ENCODE results near the gene SOBP. TPM values are rescaled to one million over a fixed set of nuclear protein-coding genes. Genes with fewer than 3 reads are reported as not detected.

Gene SOBP
- total and polyA plus RNA-seq, 5 donors from 2014 or later: 0.07 to 0.13 TPM; not detected in 3

GRCh38 chr6:107532706-107533105 is 42.8 kb downstream of the SOBP start:
- Mint-ChIP-seq H3K9me3 (no peaks in the 10 kb centered on the region), H3K27me3 (peaks cover 26% of the 10 kb centered on the region), H3K27ac (no peak overlapping the region), H3K4me3 (no peak overlapping the region), H3K36me3 (no peaks in the 10 kb centered on the region), H3K4me1 (no peaks in the 10 kb centered on the region)
- Histone ChIP-seq H3K36me3 (ENCODE audit: control insufficient read depth, insufficient read depth, low read length) (no peaks in the 10 kb centered on the region), H3K27me3 (ENCODE audit: control insufficient read depth, insufficient read depth, low read length) (peaks cover 2% of the 10 kb centered on the region), H3K27ac (ENCODE audit: insufficient read depth, low read length, poor library complexity, severe bottlenecking) (no peak overlapping the region), H3K9me3 (ENCODE audit: control insufficient read depth in 2 of 2, low read length in 2 of 2) (no peaks in the 10 kb centered on the region), H3K4me3 (ENCODE audit: low read depth, low read length) (no peak overlapping the region), H3K4me1 (ENCODE audit: control insufficient read depth, insufficient read depth, low read length, poor library complexity, severe bottlenecking) (no peaks in the 10 kb centered on the region)
- DNase-seq: no peak
- ATAC-seq (ENCODE audit: low read depth in 2 of 2): no peak

- Histone ChIP-seq H3K9me3 (ENCODE audit: control insufficient read depth in 2 of 2, low read length in 2 of 2) (no peaks in the 10 kb centered on the region), H3K27ac (ENCODE audit: insufficient read depth, low read length, poor library complexity, severe bottlenecking) (no peak overlapping the region), H3K4me3 (ENCODE audit: low read depth, low read length) (no peak overlapping the region), H3K4me1 (ENCODE audit: control insufficient read depth, insufficient read depth, low read length, poor library complexity, severe bottlenecking) (no peaks in the 10 kb centered on the region), H3K36me3 (ENCODE audit: control insufficient read depth, insufficient read depth, low read length) (no peaks in the 10 kb centered on the region), H3K27me3 (ENCODE audit: control insufficient read depth, insufficient read depth, low read length) (peaks cover 1% of the 10 kb centered on the region)
- no peaks in the 10 kb centered on the region for H3K36me3 Mint-ChIP-seq
- no peak overlapping the region for H3K4me3 Mint-ChIP-seq
- H3K4me1 Mint-ChIP-seq: no peaks in the 10 kb centered on the region
- ATAC-seq (ENCODE audit: low read depth in 2 of 2): no peak
- H3K9me3 Mint-ChIP-seq: no peaks in the 10 kb centered on the region
- DNase-seq: no peak
- no peak overlapping the region for H3K27ac Mint-ChIP-seq
- peaks cover 18% of the 10 kb centered on the region for H3K27me3 Mint-ChIP-seq
Observed at GRCh38 chr6:107533415-107534059, 43.6 kb downstream of the SOBP start.

GRCh38 chr6:107534571-107535141 is 44.7 kb downstream of the SOBP start:
- no peak overlapping the region for H3K27ac Mint-ChIP-seq
- Histone ChIP-seq H3K27ac (ENCODE audit: insufficient read depth, low read length, poor library complexity, severe bottlenecking) (no peak overlapping the region), H3K27me3 (ENCODE audit: control insufficient read depth, insufficient read depth, low read length) (peaks cover 5% of the 10 kb centered on the region), H3K4me1 (ENCODE audit: control insufficient read depth, insufficient read depth, low read length, poor library complexity, severe bottlenecking) (no peaks in the 10 kb centered on the region), H3K4me3 (ENCODE audit: low read depth, low read length) (no peak overlapping the region), H3K36me3 (ENCODE audit: control insufficient read depth, insufficient read depth, low read length) (no peaks in the 10 kb centered on the region), H3K9me3 (ENCODE audit: control insufficient read depth in 2 of 2, low read length in 2 of 2) (no peaks in the 10 kb centered on the region)
- DNase-seq (no peak), ATAC-seq (ENCODE audit: low read depth in 2 of 2) (no peak)
- H3K9me3 Mint-ChIP-seq: no peaks in the 10 kb centered on the region
- H3K4me3 Mint-ChIP-seq: no peak overlapping the region
- peaks cover 22% of the 10 kb centered on the region for H3K27me3 Mint-ChIP-seq
- no peaks in the 10 kb centered on the region for H3K4me1 Mint-ChIP-seq
- H3K36me3 Mint-ChIP-seq: no peaks in the 10 kb centered on the region

GRCh38 chr6:107535626-107536025 is 45.7 kb downstream of the SOBP start:
- no peak overlapping the region for H3K4me3 Mint-ChIP-seq
- ATAC-seq (ENCODE audit: low read depth in 2 of 2) (no peak), DNase-seq (no peak)
- H3K27ac Mint-ChIP-seq: no peak overlapping the region
- Histone ChIP-seq H3K27ac (ENCODE audit: insufficient read depth, low read length, poor library complexity, severe bottlenecking) (no peak overlapping the region), H3K9me3 (ENCODE audit: control insufficient read depth in 2 of 2, low read length in 2 of 2) (no peaks in the 10 kb centered on the region), H3K36me3 (ENCODE audit: control insufficient read depth, insufficient read depth, low read length) (no peaks in the 10 kb centered on the region), H3K27me3 (ENCODE audit: control insufficient read depth, insufficient read depth, low read length) (peaks cover 11% of the 10 kb centered on the region), H3K4me1 (ENCODE audit: control insufficient read depth, insufficient read depth, low read length, poor library complexity, severe bottlenecking) (no peaks in the 10 kb centered on the region), H3K4me3 (ENCODE audit: low read depth, low read length) (no peak overlapping the region)
- H3K9me3 Mint-ChIP-seq: no peaks in the 10 kb centered on the region
- no peaks in the 10 kb centered on the region for H3K4me1 Mint-ChIP-seq
- no peaks in the 10 kb centered on the region for H3K36me3 Mint-ChIP-seq
- peaks cover 28% of the 10 kb centered on the region for H3K27me3 Mint-ChIP-seq

- Mint-ChIP-seq H3K36me3 (no peaks in the 10 kb centered on the region), H3K27me3 (peaks cover 28% of the 10 kb centered on the region), H3K9me3 (no peaks in the 10 kb centered on the region), H3K27ac (no peak overlapping the region), H3K4me1 (no peaks in the 10 kb centered on the region), H3K4me3 (no peak overlapping the region)
- Histone ChIP-seq H3K4me3 (ENCODE audit: low read depth, low read length) (no peak overlapping the region), H3K4me1 (ENCODE audit: control insufficient read depth, insufficient read depth, low read length, poor library complexity, severe bottlenecking) (no peaks in the 10 kb centered on the region), H3K27ac (ENCODE audit: insufficient read depth, low read length, poor library complexity, severe bottlenecking) (no peak overlapping the region), H3K27me3 (ENCODE audit: control insufficient read depth, insufficient read depth, low read length) (peaks cover 12% of the 10 kb centered on the region), H3K9me3 (ENCODE audit: control insufficient read depth in 2 of 2, low read length in 2 of 2) (no peaks in the 10 kb centered on the region), H3K36me3 (ENCODE audit: control insufficient read depth, insufficient read depth, low read length) (no peaks in the 10 kb centered on the region)
- ATAC-seq (ENCODE audit: low read depth in 2 of 2) (no peak), DNase-seq (no peak)
Observed at GRCh38 chr6:107536180-107536961, 46.5 kb downstream of the SOBP start.

- H3K4me3 Mint-ChIP-seq: no peak overlapping the region
- H3K9me3 Mint-ChIP-seq: no peaks in the 10 kb centered on the region
- H3K4me1 Mint-ChIP-seq: no peaks in the 10 kb centered on the region
Observed at GRCh38 chr6:107537559-107537958, 47.6 kb downstream of the SOBP start.

GRCh38 chr6:107538856-107539387 is 49.0 kb downstream of the SOBP start:
- Mint-ChIP-seq H3K27ac (no peak overlapping the region), H3K4me3 (no peak overlapping the region), H3K4me1 (no peaks in the 10 kb centered on the region), H3K36me3 (no peaks in the 10 kb centered on the region), H3K9me3 (peaks cover 0 to under 1% (median 0%) of the 10 kb centered on the region in 7 donors), H3K27me3 (peaks cover 26% of the 10 kb centered on the region)
- Histone ChIP-seq H3K4me3 (ENCODE audit: low read depth, low read length) (no peak overlapping the region), H3K9me3 (ENCODE audit: control insufficient read depth in 2 of 2, low read length in 2 of 2) (no peaks in the 10 kb centered on the region), H3K36me3 (ENCODE audit: control insufficient read depth, insufficient read depth, low read length) (no peaks in the 10 kb centered on the region), H3K4me1 (ENCODE audit: control insufficient read depth, insufficient read depth, low read length, poor library complexity, severe bottlenecking) (no peaks in the 10 kb centered on the region), H3K27me3 (ENCODE audit: control insufficient read depth, insufficient read depth, low read length) (peaks cover 16% of the 10 kb centered on the region), H3K27ac (ENCODE audit: insufficient read depth, low read length, poor library complexity, severe bottlenecking) (no peak overlapping the region)
- DNase-seq (no peak), ATAC-seq (ENCODE audit: low read depth in 2 of 2) (no peak)

More at GRCh38 chr6:107537559-107537958, 47.6 kb downstream of the SOBP start:
- no peaks in the 10 kb centered on the region for H3K36me3 ChIP-seq (ENCODE audit: control insufficient read depth, insufficient read depth, low read length)
- H3K27ac Mint-ChIP-seq: no peak overlapping the region
- no peaks in the 10 kb centered on the region for H3K4me1 ChIP-seq (ENCODE audit: control insufficient read depth, insufficient read depth, low read length, poor library complexity, severe bottlenecking)
- no peak overlapping the region for H3K27ac ChIP-seq (ENCODE audit: insufficient read depth, low read length, poor library complexity, severe bottlenecking)
- no peak for ATAC-seq (ENCODE audit: low read depth in 2 of 2)
- no peak overlapping the region for H3K4me3 ChIP-seq (ENCODE audit: low read depth, low read length)
- peaks cover 26% of the 10 kb centered on the region for H3K27me3 Mint-ChIP-seq
- H3K9me3 ChIP-seq (ENCODE audit: control insufficient read depth in 2 of 2, low read length in 2 of 2): no peaks in the 10 kb centered on the region
- no peak for DNase-seq
- H3K36me3 Mint-ChIP-seq: no peaks in the 10 kb centered on the region
- H3K27me3 ChIP-seq (ENCODE audit: control insufficient read depth, insufficient read depth, low read length): peaks cover 16% of the 10 kb centered on the region

Measured in CD4-positive, CD25-positive, alpha-beta regulatory T cell (primary cell).